Stimulated activated CD4-positive, alpha-beta T cell treated with anti-CD3 and anti-CD28 coated beads, Interleukin-15, amount 100 ng/mL, for 24 hours (primary cell): Measurements from ENCODE around the gene CADM2.

Source experiments
- DNase-seq: peaks from one replicate; pipeline ENCODE4 v3.0.0-alpha.2; 2020

CADM2 gene

GRCh38 chr3:86046436-86047136 is 1087.8 kb downstream of the CADM2 start:
- DNase-seq = no peak

DNA sequence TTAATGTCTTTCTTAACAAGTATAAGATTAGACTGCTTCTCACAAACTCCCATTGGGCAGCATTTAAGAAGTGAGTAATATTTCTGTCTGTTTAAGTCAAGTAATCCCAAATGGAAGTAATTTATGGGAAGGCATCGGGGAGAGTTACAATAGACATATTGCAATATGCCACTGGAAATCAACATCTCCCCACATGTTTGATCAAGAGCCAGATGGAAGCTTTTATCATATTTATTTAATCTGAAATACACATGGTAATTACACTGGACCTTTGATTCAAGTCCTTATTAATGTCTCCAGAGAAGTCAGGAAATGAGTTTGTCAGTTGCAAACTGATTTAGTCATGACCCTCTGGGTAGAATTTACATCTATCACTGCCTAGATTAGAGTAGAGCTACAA is 1088.4 kb downstream of the CADM2 start:
- no peak for DNase-seq

GRCh38 chr3:86051058-86051457 is 1092.3 kb downstream of the CADM2 start:
- DNase-seq = no peak

- DNase-seq = no peak
Measured at GRCh38 chr3:86056032-86056431, 1097.2 kb downstream of the CADM2 start.

DNA sequence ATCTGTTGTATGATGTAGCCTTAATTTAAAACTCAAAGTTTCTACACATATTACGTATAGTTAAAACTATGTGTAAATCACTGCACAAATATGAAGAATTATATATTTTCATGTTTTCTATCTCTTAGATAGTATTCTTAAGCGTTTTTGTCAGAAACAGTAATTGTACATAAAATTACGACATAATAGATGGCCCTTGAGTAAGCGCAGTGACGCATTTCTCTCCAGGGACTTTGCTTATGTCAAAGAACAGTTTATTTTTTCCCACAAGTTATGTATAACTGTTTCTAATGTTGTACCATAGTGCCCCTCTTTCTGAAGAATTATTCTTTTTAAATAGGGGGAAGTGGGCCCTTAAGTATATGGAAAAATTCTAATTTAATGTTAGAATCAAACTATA is 1098.2 kb downstream of the CADM2 start:
- DNase-seq = no peak

DNA sequence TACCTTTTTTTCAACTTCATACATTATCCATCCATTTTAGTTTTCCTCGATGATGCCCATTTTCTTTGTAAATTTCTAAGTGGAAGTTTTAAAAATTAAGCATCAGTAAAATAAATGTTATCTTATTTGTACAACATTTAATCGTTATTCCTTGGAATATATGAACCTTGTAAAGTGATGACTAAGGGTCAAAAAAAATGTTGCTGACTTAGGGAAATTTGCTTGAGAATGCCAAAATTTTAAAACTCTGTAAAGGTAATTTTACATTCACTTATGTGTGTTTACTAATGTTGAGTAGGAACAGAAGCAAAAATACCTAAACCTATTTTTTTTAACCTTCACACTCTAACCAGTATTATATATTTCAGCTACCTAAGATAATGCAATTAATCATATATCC is 1115.0 kb downstream of the CADM2 start:
- no peak for DNase-seq

DNA sequence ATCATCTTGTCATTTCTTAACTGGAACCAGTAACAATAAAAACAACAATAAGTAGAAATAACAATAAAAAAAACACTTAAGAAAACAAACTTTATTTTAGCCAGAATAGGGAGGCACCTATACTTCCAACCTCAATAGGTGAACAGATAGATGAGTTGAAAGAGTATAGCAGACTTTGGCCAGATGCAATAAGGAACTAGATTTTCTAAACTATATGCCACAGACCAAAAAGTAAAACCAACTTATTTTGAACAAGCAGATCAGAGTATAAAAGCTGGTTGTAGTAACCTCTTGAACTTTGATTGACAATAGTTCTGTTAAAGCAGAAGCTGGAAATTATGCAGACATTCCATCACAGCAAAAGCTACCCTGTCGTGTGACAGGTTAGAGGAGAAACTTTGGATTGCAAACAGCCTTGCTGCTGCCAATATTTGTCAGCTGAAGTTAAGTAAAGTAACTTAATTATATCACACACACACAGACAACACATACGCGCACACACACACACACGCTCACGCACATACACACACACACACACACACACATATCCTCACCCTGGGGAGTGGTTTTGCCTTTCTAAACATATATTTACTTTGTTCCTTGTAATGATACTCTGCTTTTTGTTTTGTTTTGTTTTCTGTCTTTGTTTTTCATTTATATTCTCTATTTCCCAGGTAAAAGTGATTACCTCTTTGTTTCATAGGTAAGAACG is 1128.5 kb downstream of the CADM2 start:
- DNase-seq = no peak

- no peak for DNase-seq
Measured at GRCh38 chr3:86104154-86104553, 1145.4 kb downstream of the CADM2 start.

DNA sequence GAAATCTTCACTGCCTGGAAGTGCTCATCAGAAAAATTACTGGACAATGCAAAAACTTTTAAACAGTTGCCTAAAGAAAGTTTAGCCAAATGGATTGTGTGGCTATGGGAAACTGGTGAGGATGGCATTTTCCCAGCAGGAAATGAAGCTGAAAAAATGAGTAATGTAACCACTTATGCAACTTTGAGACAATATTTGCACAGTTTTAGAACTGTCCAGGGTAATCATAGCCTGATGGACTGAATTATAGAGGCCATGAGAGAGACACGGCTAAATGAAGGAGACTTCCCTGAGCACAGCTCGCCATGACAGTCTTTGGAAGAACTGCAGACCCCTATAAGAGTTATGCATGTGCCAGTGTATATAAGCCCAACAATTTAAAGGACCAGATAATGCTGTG is 1150.6 kb downstream of the CADM2 start:
- no peak for DNase-seq
